HepG2 (cell line): Measurements from ENCODE around the gene NOC4L. TPM values are rescaled to one million over a fixed set of nuclear protein-coding genes. Genes with fewer than 3 reads are reported as not detected.

Experiments used
- ATAC-seq: fragments of 200-7000 bp; cut with Tn5 transposase; 3 replicates; pipeline ENCODE4 v1.9.1; 2020; ENCODE audit warnings: mild to moderate bottlenecking, moderate library complexity
- Bru-seq: library from RNA; stranded (reverse); fragments of 400-500 nt; gene quantifications from one replicate; lab custom pipeline; 2021; lab: Mats Ljungman, UMichigan
- BruChase-seq, 2 experiments: library from RNA; stranded (reverse); fragments of 400-500 nt; gene quantifications; one replicate each; lab custom pipeline; 2021; lab: Mats Ljungman, UMichigan
- BruUV-seq: library from RNA; stranded (reverse); fragments of 400-500 nt; replicated peaks from 2 replicates; lab custom pipeline; 2021; lab: Mats Ljungman, UMichigan
- CTCF ChIA-PET: fragments of 300-600 bp; formaldehyde crosslinking; extraction: SDS; loops from one replicate; lab custom pipeline; 2021; ENCODE audit warnings: low total read pairs, inconsistent platforms, low intra/inter-chr PET ratio; lab: Yijun Ruan, JAX
- POLR2A ChIA-PET: fragments of 350-600 bp; sonication (Branson Sonifier 250); formaldehyde crosslinking; loops from one replicate; lab custom pipeline; 2020; ENCODE audit warnings: antibody characterized with exemption, inconsistent platforms; lab: Yijun Ruan, JAX
- DNase-seq: peaks from one replicate; pipeline ENCODE4 v3.0.0-alpha.2; 2015; ENCODE audit warnings: low spot score
- FAIRE-seq: peaks from 3 replicates; lab custom pipeline; 2011; peaks lifted over from hg19 to GRCh38; lab: Jason Lieb, UNC
- H2AFZ ChIP-seq: one replicate; pipeline ENCODE4 v1.6.1; 2011; ENCODE audit warnings: low read length, inconsistent platforms
- H3K27ac ChIP-seq: fragments of 300-600 bp; 3 replicates; pipeline ENCODE4 v1.8.0; 2011; ENCODE audit warnings: mixed run types, mild to moderate bottlenecking, mixed read lengths, low read length, inconsistent platforms; ENCODE audit not compliant: insufficient read depth; ENCODE audit errors: extremely low read length
- H3K27me3 ChIP-seq, 2 experiments: fragments of 200-600 bp in 1 of 2; 2 replicates in 1 of 2; 3 replicates in 1 of 2; pipeline versions ENCODE4 v1.6.0 to v1.8.0; 2011; ENCODE audit warnings: low read length in 2 of 2, mild to moderate bottlenecking in 2 of 2, moderate library complexity in 2 of 2, inconsistent platforms in 1 of 2; ENCODE audit not compliant: insufficient read depth in 2 of 2, control insufficient read depth in 1 of 2
- H3K36me3 ChIP-seq, 2 experiments: fragments of 200-600 bp in 1 of 2; replicated peaks in 1 of 2; 2 replicates in 1 of 2; 3 replicates in 1 of 2; pipeline versions ENCODE4 v1.5.1 to v1.8.0; 2011; ENCODE audit warnings: low read length in 2 of 2, inconsistent platforms in 1 of 2; ENCODE audit not compliant: insufficient read depth in 2 of 2, control insufficient read depth in 1 of 2
- H3K4me1 ChIP-seq: 2 replicates; pipeline ENCODE4 v1.5.1; 2012; ENCODE audit warnings: low read length, inconsistent platforms; ENCODE audit not compliant: insufficient read depth
- H3K4me2 ChIP-seq: 2 replicates; pipeline ENCODE4 v1.6.0; 2011; ENCODE audit warnings: low read depth, low read length, inconsistent platforms
- H3K4me3 ChIP-seq, 3 experiments: fragments of 200-600 bp in 1 of 3; sonication (generic), shearing (Covaris generic) in 1 of 3; replicated peaks in 1 of 3; 2 replicates each; pipeline ENCODE4 v1.5.1; 2011 to 2016; ENCODE audit warnings: low read length in 3 of 3, inconsistent platforms in 2 of 3, low read depth in 2 of 3, mild to moderate bottlenecking in 2 of 3, control low read depth in 1 of 3, mixed read lengths in 1 of 3; ENCODE audit not compliant: insufficient read depth in 1 of 3
- H3K79me2 ChIP-seq: one replicate; pipeline ENCODE4 v1.6.1; 2011; ENCODE audit warnings: low read length, inconsistent platforms; ENCODE audit not compliant: insufficient read depth
- H3K9ac ChIP-seq: 2 replicates; pipeline ENCODE4 v1.6.0; 2011; ENCODE audit warnings: mild to moderate bottlenecking, low read depth, low read length, inconsistent platforms; ENCODE audit not compliant: insufficient read depth
- H3K9me3 ChIP-seq: 2 replicates; pipeline ENCODE4 v1.5.1; 2012; ENCODE audit warnings: mild to moderate bottlenecking, low read length
- H4K20me1 ChIP-seq: 2 replicates; pipeline ENCODE4 v1.6.0; 2011; ENCODE audit warnings: inconsistent platforms, mild to moderate bottlenecking, low read length, moderate library complexity; ENCODE audit not compliant: insufficient read depth
- CREBL2 ChIP-seq: sonication (generic); formaldehyde crosslinking; IDR thresholded peaks from 2 replicates; pipeline ENCODE4 v1.8.1; 2023; ENCODE audit warnings: missing genetic modification reagents, mild to moderate bottlenecking, borderline replicate concordance
- CREM ChIP-seq, 2 experiments: sonication (generic) in 1 of 2; formaldehyde crosslinking in 1 of 2; IDR thresholded peaks; 2 replicates each; pipeline versions ENCODE4 v1.4.0 to v1.6.1; 2016 to 2020; ENCODE audit warnings: antibody characterized with exemption in 1 of 2, mild to moderate bottlenecking in 1 of 2, missing genetic modification reagents in 1 of 2
- FOXM1 ChIP-seq: sonication (generic); formaldehyde crosslinking; IDR thresholded peaks from 2 replicates; pipeline ENCODE4 v1.5.0; 2020; ENCODE audit warnings: missing genetic modification reagents
- GZF1 ChIP-seq: sonication (generic); formaldehyde crosslinking; IDR thresholded peaks from 2 replicates; pipeline ENCODE4 v1.5.1; 2020; ENCODE audit warnings: mild to moderate bottlenecking, missing genetic modification reagents
- JUN ChIP-seq: sonication (generic); formaldehyde crosslinking; IDR thresholded peaks from 2 replicates; pipeline ENCODE4 v1.4.0; 2020; ENCODE audit warnings: mild to moderate bottlenecking, missing genetic modification reagents
- KAT7 ChIP-seq: IDR thresholded peaks from 2 replicates; pipeline ENCODE4 v1.6.1; 2018; ENCODE audit warnings: borderline replicate concordance, missing compliant biosample characterization
- RELA ChIP-seq: sonication (generic); formaldehyde crosslinking; IDR thresholded peaks from 2 replicates; pipeline ENCODE4 v1.4.0; 2020; ENCODE audit warnings: missing genetic modification reagents
- SIX1 ChIP-seq: sonication (generic); formaldehyde crosslinking; IDR thresholded peaks from 2 replicates; pipeline ENCODE4 v1.4.0; 2020; ENCODE audit warnings: missing genetic modification reagents, borderline replicate concordance
- SMARCE1 ChIP-seq: fragments of 450-650 bp; IDR thresholded peaks from 2 replicates; pipeline ENCODE4 v1.6.1; 2017; ENCODE audit warnings: borderline replicate concordance
- ZNF224 ChIP-seq: sonication (generic); formaldehyde crosslinking; IDR thresholded peaks from 2 replicates; pipeline ENCODE4 v1.5.0; 2020; ENCODE audit warnings: mild to moderate bottlenecking, missing genetic modification reagents
- ZNF274 ChIP-seq: sonication (generic); formaldehyde crosslinking; IDR thresholded peaks from 2 replicates; pipeline ENCODE4 v1.5.1; 2020; ENCODE audit warnings: mild to moderate bottlenecking, missing genetic modification reagents
- ZNF501 ChIP-seq: sonication (generic); formaldehyde crosslinking; IDR thresholded peaks from 2 replicates; pipeline ENCODE4 v1.5.1; 2020; ENCODE audit warnings: mild to moderate bottlenecking, moderate library complexity, missing genetic modification reagents
- ZNF766 ChIP-seq: sonication (generic); formaldehyde crosslinking; IDR thresholded peaks from 2 replicates; pipeline ENCODE4 v1.5.0; 2020; ENCODE audit warnings: missing genetic modification reagents, borderline replicate concordance
- ZSCAN12 ChIP-seq: sonication (generic); formaldehyde crosslinking; IDR thresholded peaks from 2 replicates; pipeline ENCODE4 v1.9.0; 2021; ENCODE audit warnings: mild to moderate bottlenecking, missing genetic modification reagents
- WGBS: methylation state at CpG from one replicate; pipeline ENCODE4 v1.1.6; 2017; ENCODE audit warnings: low lambda C conversion rate; 5-methylcytosine and 5-hydroxymethylcytosine counted together
- in situ Hi-C: cut with HindIII; loops from 2 replicates; pipeline ENCODE4 v1.10.0; 2017; ENCODE audit warnings: low pct_unique_long_range_greater_than_20kb; ENCODE audit not compliant: extremely low pct_ligation_motif_present
- intact Hi-C: fragments of 100-400 bp; cut with micrococcal nuclease; formaldehyde crosslinking; loops from one replicate; pipeline ENCODE4 v1.10.0; 2022; ENCODE audit not compliant: unreplicated experiment
- long read RNA-seq, 2 experiments: library from RNA in 1 of 2; library from polyadenylated mRNA in 1 of 2; stranded (forward) in 1 of 2; unstranded in 1 of 2; transcript quantifications; one replicate each; pipeline ENCODE4 v2.0.0, GENCODE V29; 2019 to 2022
- polyA minus RNA-seq, 3 experiments: library from RNA; depleted of rRNA, polyadenylated mRNA; stranded (reverse); fragments of >200 nt; gene quantifications; 2 replicates each; pipeline ENCODE4 v1.2.3, GENCODE V29; 2011; ENCODE audit warnings: low replicate concordance in 1 of 3
- polyA plus RNA-seq, 8 experiments: library from polyadenylated mRNA; depleted of rRNA in 3 of 8; stranded (reverse) in 7 of 8; unstranded in 1 of 8; fragments of >200 nt; fragmentation: Illumina TruSeq in 4 of 8; extraction: Trizol in 4 of 8; gene quantifications; 2 replicates each; pipeline versions ENCODE4 v1.2.1 to v1.2.3, GENCODE V29; 2011 to 2016; ENCODE audit warnings: low read depth in 4 of 8, missing spikeins in 1 of 8, mixed read lengths in 1 of 8; ENCODE audit not compliant: insufficient read depth in 1 of 8
- total RNA-seq, 5 experiments: library from RNA; depleted of rRNA; stranded (reverse); fragments of >200 nt; fragmentation: Illumina TruSeq; extraction: Trizol; gene quantifications; 2 replicates each; pipeline ENCODE4 v1.2.3, GENCODE V29; 2016; ENCODE audit warnings: low read depth in 1 of 5
- TF ChIP-seq, protein P1 (sequence below): sonication (generic); formaldehyde crosslinking; conservative IDR thresholded peaks from 2 replicates; pipeline ENCODE4 v1.4.0; 2020; ENCODE audit warnings: missing genetic modification reagents

The NOC4L gene
- total RNA-seq (2016; rRNA removed; fragmentation: Illumina TruSeq; extraction: Trizol) (12.1 and 14.6 TPM in 2 replicates), polyA plus RNA-seq (2011; rRNA removed) (4.3 and 4.6 TPM in 2 replicates), polyA minus RNA-seq (2011; rRNA and poly(A)+ RNA removed; ENCODE audit: low replicate concordance) (5.3 and 10.2 TPM in 2 replicates), Bru-seq, nascent RNA (percentile 44 among the genes with signal in this experiment), BruChase-seq, experiment 1, labeled RNA remaining after a 6-hour chase (percentile 67 among the genes with signal in this experiment), BruChase-seq, experiment 2, labeled RNA remaining after a 2-hour chase (percentile 53 among the genes with signal in this experiment)
- 7.5 and 7.6 TPM in 2 replicates for total RNA-seq (2016; cell fraction: cytosol; rRNA removed; fragmentation: Illumina TruSeq; extraction: Trizol; ENCODE audit: low read depth)
- total RNA-seq (2016; cell fraction: insoluble cytoplasmic fraction; rRNA removed; fragmentation: Illumina TruSeq; extraction: Trizol) = 9.2 and 14.5 TPM in 2 replicates
- total RNA-seq (2016; cell fraction: membrane; rRNA removed; fragmentation: Illumina TruSeq; extraction: Trizol) = 8.8 and 9.0 TPM in 2 replicates
- 9.0 and 10.7 TPM in 2 replicates for total RNA-seq (2016; cell fraction: nucleus; rRNA removed; fragmentation: Illumina TruSeq; extraction: Trizol)
- 2.7 and 4.4 TPM in 2 replicates for polyA plus RNA-seq (2011; cell fraction: cytosol; rRNA removed)
- polyA plus RNA-seq (2011; cell fraction: nucleus; rRNA removed) = 14.6 and 21.3 TPM in 2 replicates
- polyA plus RNA-seq (2012) = 7.9 and 11.5 TPM in 2 replicates
- polyA plus RNA-seq (2016; cell fraction: cytosol; fragmentation: Illumina TruSeq; extraction: Trizol; ENCODE audit: low read depth) = 11.7 and 12.8 TPM in 2 replicates
- polyA plus RNA-seq (2016; cell fraction: insoluble cytoplasmic fraction; fragmentation: Illumina TruSeq; extraction: Trizol; ENCODE audit: low read depth) = 14.6 and 19.7 TPM in 2 replicates
- 9.3 and 11.4 TPM in 2 replicates for polyA plus RNA-seq (2016; cell fraction: membrane; fragmentation: Illumina TruSeq; extraction: Trizol; ENCODE audit: low read depth)
- 25.5 and 25.9 TPM in 2 replicates for polyA plus RNA-seq (2016; cell fraction: nucleus; fragmentation: Illumina TruSeq; extraction: Trizol; ENCODE audit: insufficient read depth, low read depth)
- 4.2 and 4.3 TPM in 2 replicates for polyA minus RNA-seq (2011; cell fraction: cytosol; rRNA and poly(A)+ RNA removed)
- polyA minus RNA-seq (2011; cell fraction: nucleus; rRNA and poly(A)+ RNA removed) = 2.7 and 3.7 TPM in 2 replicates
- long read RNA-seq, experiment 1, transcript NOC4L-201 (15 exons, 1,632 nt) = major isoform, 38 of 48 reads
- long read RNA-seq, experiment 1, partial matches to known transcripts = 2 of 48 reads
- long read RNA-seq, experiment 1, other reads (novel, unspliced or antisense) = 8 of 48 reads
- long read RNA-seq, experiment 2, transcript NOC4L-201 (15 exons, 1,632 nt) = major isoform, 44 of 79 reads
- long read RNA-seq, experiment 2, partial matches to known transcripts = 11 of 79 reads
- long read RNA-seq, experiment 2, other reads (novel, unspliced or antisense) = 23 of 79 reads

GRCh38 chr12:132144115-132144809 lies at the start of gene NOC4L, which contains the start of gene DDX51:
Gene NOC4L, plus strand, starts transcription at chr12:132144457. Its CDS starts 32 bp downstream, at chr12:132144489.
Gene DDX51, minus strand, starts transcription at chr12:132144319. Its CDS starts 23 bp downstream, at chr12:132144296.
- intact Hi-C loops = no loop called here
- peak; percentile 56 for FAIRE-seq
- TF ChIP-seq ZNF274 (CRISPR knock-in tag) = 0 out of 2 replicates have a peak, but pooled peaks have one; percentile 25
- peak; percentile 88 for TF ChIP-seq JUN (CRISPR knock-in tag)
- peak; percentile 88 for TF ChIP-seq RELA (CRISPR knock-in tag)
- TF ChIP-seq KAT7 (CRISPR knock-in tag) = peak; percentile 91
- no peak for TF ChIP-seq SIX1
- peak; percentile 72 for TF ChIP-seq ZNF501 (CRISPR knock-in tag)
- no peak for TF ChIP-seq SMARCE1
- TF ChIP-seq FOXM1 = 0 out of 2 replicates have a peak, but pooled peaks have one; percentile 31
- 0 out of 2 replicates have a peak, but pooled peaks have one; percentile 25 for TF ChIP-seq CREBL2 (CRISPR knock-in tag)
- 0 out of 2 replicates have a peak, but pooled peaks have one; percentile 66 for TF ChIP-seq ZNF766 (CRISPR knock-in tag)
- TF ChIP-seq ZNF224 = peak; percentile 21; the same call in 1 of the 2 replicates
- no peak for TF ChIP-seq ZSCAN12 (CRISPR knock-in tag)
- TF ChIP-seq, protein P1, sequence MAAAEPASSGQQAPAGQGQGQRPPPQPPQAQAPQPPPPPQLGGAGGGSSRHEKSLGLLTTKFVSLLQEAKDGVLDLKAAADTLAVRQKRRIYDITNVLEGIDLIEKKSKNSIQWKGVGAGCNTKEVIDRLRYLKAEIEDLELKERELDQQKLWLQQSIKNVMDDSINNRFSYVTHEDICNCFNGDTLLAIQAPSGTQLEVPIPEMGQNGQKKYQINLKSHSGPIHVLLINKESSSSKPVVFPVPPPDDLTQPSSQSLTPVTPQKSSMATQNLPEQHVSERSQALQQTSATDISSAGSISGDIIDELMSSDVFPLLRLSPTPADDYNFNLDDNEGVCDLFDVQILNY = peak; percentile 77; the same call in 1 of the 2 replicates
- peak; percentile 98 for TF ChIP-seq CREM (IDR thresholded peaks at IDR 0.05)
- TF ChIP-seq CREM (CRISPR knock-in tag; IDR thresholded peaks at IDR 0.05) = peak; percentile 99
- no peak for TF ChIP-seq GZF1 (CRISPR knock-in tag)

More at GRCh38 chr12:132144115-132144809, at the start of gene NOC4L, which contains the start of gene DDX51:
- Histone ChIP-seq H3K9me3 (no peaks in the 10 kb centered on the region), H3K4me3 (peak within 1 kb of the TSS; percentile 85 to 99 (median 93)), H3K4me1 (peaks cover 17% of the 10 kb centered on the region), H3K79me2 (peaks cover 26% of the 10 kb centered on the region), H3K36me3 (peaks cover 21 to 31% of the 10 kb centered on the region in 2 experiments), H2AFZ (no peak within 1 kb of the TSS), H3K27ac (peak within 1 kb of the TSS; percentile 49), H3K27me3 (no peaks in the 10 kb centered on the region; a peak in 1 of 5 replicates), H3K9ac (peak within 1 kb of the TSS; percentile 91), H3K4me2 (peak within 1 kb of the TSS; percentile 94), H4K20me1 (no peaks in the 10 kb centered on the region)
- in situ Hi-C loops = no loop called here
- DNase-seq = peak; percentile 81
- no TSS peak for BruUV-seq
- ChIA-PET POLR2A (no interaction called here), CTCF (interaction anchor here (0.9 kb wide), 1 partner anchor 10 kb away, joined by 3 read pairs; no protein-coding TSS in a partner anchor)
- 0% methylated on average over 7 of the region's 100 CpGs for WGBS
- peak; percentile 70 for ATAC-seq
